ENCODE results near the gene LEAP2.

LEAP2 gene

GRCh38 chr5:132860742-132861141 is 12.7 kb upstream of the LEAP2 start:
- H3K36me3 ChIP-seq (ENCODE audit: insufficient read depth, low read length): no peaks in the 10 kb centered on the region
- no peak overlapping the region for H2AFZ ChIP-seq (ENCODE audit: low read length)
- TF ChIP-seq CTCF (IDR thresholded peaks at IDR 0.05; ENCODE audit: low read length): no peak
- TF ChIP-seq EZH2 (IDR thresholded peaks at IDR 0.05; ENCODE audit: borderline replicate concordance, low read length): no peak
- no peak overlapping the region for H3K27ac ChIP-seq (ENCODE audit: low read depth, low read length, poor library complexity, severe bottlenecking)
- H3K4me2 ChIP-seq (ENCODE audit: low read length): no peak overlapping the region
- H3K79me2 ChIP-seq (ENCODE audit: insufficient read depth, low read length): no peaks in the 10 kb centered on the region
- H3K9me2 ChIP-seq (ENCODE audit: low read depth, low read length): no peaks in the 10 kb centered on the region
- H3K4me3 ChIP-seq (ENCODE audit: low read depth, low read length, poor library complexity, severe bottlenecking): no peak overlapping the region
- H3F3A ChIP-seq (ENCODE audit: insufficient read depth, low read length): no peaks in the 10 kb centered on the region
- no peaks in the 10 kb centered on the region for H3K9me3 ChIP-seq (ENCODE audit: low read length)
- peaks cover 4% of the 10 kb centered on the region for H3K4me1 ChIP-seq (ENCODE audit: insufficient read depth, low read length, severe bottlenecking)
- H3K27me3 ChIP-seq (ENCODE audit: insufficient read depth, low read length): no peaks in the 10 kb centered on the region; the same call in 1 of the 2 replicates
- no peak overlapping the region for H3K9ac ChIP-seq (ENCODE audit: low read length)
- no peaks in the 10 kb centered on the region for H4K20me1 ChIP-seq (ENCODE audit: insufficient read depth, low read length)

- no peaks in the 10 kb centered on the region for H3K9me2 ChIP-seq (ENCODE audit: low read depth, low read length)
Measured at GRCh38 chr5:132865668-132866341, 7.7 kb upstream of the LEAP2 start.

GRCh38 chr5:132866342-132867045 is 7.0 kb upstream of the LEAP2 start, which contains the start of the genes GDF9 and UQCRQ:
GDF9 (minus strand) TSS chr5:132866469; CDS start chr5:132864533, 1,936 bp downstream.
UQCRQ (plus strand) TSS chr5:132866642; CDS start chr5:132866882, 240 bp downstream.
- H3K27me3 ChIP-seq (ENCODE audit: insufficient read depth, low read length): no peaks in the 10 kb centered on the region
- H2AFZ ChIP-seq (ENCODE audit: low read length): peak within 1 kb of the TSS; percentile 42; the same call in 1 of the 2 replicates
- H4K20me1 ChIP-seq (ENCODE audit: insufficient read depth, low read length): no peaks in the 10 kb centered on the region
- H3K79me2 ChIP-seq (ENCODE audit: insufficient read depth, low read length): 0 out of 2 replicates have a peak, but pooled peaks cover 5% of the 10 kb centered on the region
- peaks cover 33% of the 10 kb centered on the region for H3K36me3 ChIP-seq (ENCODE audit: insufficient read depth, low read length)
- H3K9ac ChIP-seq (ENCODE audit: low read length): peak within 1 kb of the TSS; percentile 91
- peak within 1 kb of the TSS; percentile 93 for H3K4me3 ChIP-seq (ENCODE audit: low read depth, low read length, poor library complexity, severe bottlenecking)
- H3K9me2 ChIP-seq (ENCODE audit: low read depth, low read length): no peaks in the 10 kb centered on the region
- H3K4me2 ChIP-seq (ENCODE audit: low read length): peak within 1 kb of the TSS; percentile 81
- H3K27ac ChIP-seq (ENCODE audit: low read depth, low read length, poor library complexity, severe bottlenecking): peak within 1 kb of the TSS; percentile 48
- no peak for TF ChIP-seq EZH2 (IDR thresholded peaks at IDR 0.05; ENCODE audit: borderline replicate concordance, low read length)
- no peak for TF ChIP-seq CTCF (IDR thresholded peaks at IDR 0.05; ENCODE audit: low read length)
- no peaks in the 10 kb centered on the region for H3F3A ChIP-seq (ENCODE audit: insufficient read depth, low read length)
- no peaks in the 10 kb centered on the region for H3K9me3 ChIP-seq (ENCODE audit: low read length)
- peaks cover 15% of the 10 kb centered on the region for H3K4me1 ChIP-seq (ENCODE audit: insufficient read depth, low read length, severe bottlenecking)

More at GRCh38 chr5:132865668-132866341, 7.7 kb upstream of the LEAP2 start:
- Histone ChIP-seq H2AFZ (ENCODE audit: low read length) (peak overlapping the region; percentile 42; the same call in 1 of the 2 replicates), H3K36me3 (ENCODE audit: insufficient read depth, low read length) (peaks cover 26% of the 10 kb centered on the region), H3K9ac (ENCODE audit: low read length) (peak overlapping the region; percentile 91), H3K9me3 (ENCODE audit: low read length) (no peaks in the 10 kb centered on the region), H3K79me2 (ENCODE audit: insufficient read depth, low read length) (0 out of 2 replicates have a peak, but pooled peaks cover 5% of the 10 kb centered on the region), H4K20me1 (ENCODE audit: insufficient read depth, low read length) (no peaks in the 10 kb centered on the region), H3K4me3 (ENCODE audit: low read depth, low read length, poor library complexity, severe bottlenecking) (peak overlapping the region; percentile 93), H3F3A (ENCODE audit: insufficient read depth, low read length) (no peaks in the 10 kb centered on the region), H3K27me3 (ENCODE audit: insufficient read depth, low read length) (no peaks in the 10 kb centered on the region), H3K4me1 (ENCODE audit: insufficient read depth, low read length, severe bottlenecking) (peaks cover 15% of the 10 kb centered on the region), H3K27ac (ENCODE audit: low read depth, low read length, poor library complexity, severe bottlenecking) (no peak overlapping the region), H3K4me2 (ENCODE audit: low read length) (peak overlapping the region; percentile 81)
- TF ChIP-seq CTCF (IDR thresholded peaks at IDR 0.05; ENCODE audit: low read length): no peak
- no peak for TF ChIP-seq EZH2 (IDR thresholded peaks at IDR 0.05; ENCODE audit: borderline replicate concordance, low read length)
